Panc1 (cell line): ENCODE data around the gene LETMD1.

ENCODE experiments used
- POLR2AphosphoS5 ChIP-seq: IDR thresholded peaks from 2 replicates; pipeline ENCODE4 v1.6.1; 2012; ENCODE audit warnings: mild to moderate bottlenecking, low read depth, low read length, moderate library complexity
- SIN3A ChIP-seq: IDR thresholded peaks from 2 replicates; pipeline ENCODE4 v1.6.1; 2012; ENCODE audit warnings: low read depth, mild to moderate bottlenecking, low read length, moderate library complexity, borderline replicate concordance; ENCODE audit not compliant: insufficient read depth
- TF ChIP-seq, protein P1 (sequence below): fragments of 450-650 bp; IDR thresholded peaks from 2 replicates; pipeline ENCODE4 v1.5.1; 2017; ENCODE audit warnings: mild to moderate bottlenecking
- TF ChIP-seq, protein P2 (sequence below), 2 experiments: IDR thresholded peaks; 2 replicates each; pipeline ENCODE4 v1.6.1; 2011 to 2012; ENCODE audit warnings: low read depth in 2 of 2, control low read depth in 1 of 2, low read length in 1 of 2, mild to moderate bottlenecking in 1 of 2, moderate library complexity in 1 of 2; ENCODE audit not compliant: insufficient read depth in 1 of 2

DNA sequence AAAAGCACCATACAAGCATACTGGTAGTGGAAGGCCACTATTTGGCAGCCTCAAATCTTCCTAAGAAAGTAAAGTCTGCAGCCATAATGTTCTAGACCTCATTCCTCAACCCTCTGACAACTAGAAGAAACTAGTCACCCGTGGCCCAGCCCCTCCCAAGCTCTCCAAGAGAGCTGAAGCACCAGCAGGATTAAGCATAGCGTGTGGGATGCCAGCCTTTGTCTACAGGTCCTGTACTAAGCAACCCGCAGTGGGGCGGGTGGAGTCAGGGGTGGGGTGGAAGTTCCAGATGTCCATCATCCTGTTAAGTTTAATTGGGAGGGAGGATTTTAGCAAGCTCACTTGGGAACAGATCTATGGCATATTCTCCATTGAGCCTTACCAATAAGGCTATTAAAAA is 36.2 kb upstream of the LETMD1 start:
- TF ChIP-seq, protein P1, sequence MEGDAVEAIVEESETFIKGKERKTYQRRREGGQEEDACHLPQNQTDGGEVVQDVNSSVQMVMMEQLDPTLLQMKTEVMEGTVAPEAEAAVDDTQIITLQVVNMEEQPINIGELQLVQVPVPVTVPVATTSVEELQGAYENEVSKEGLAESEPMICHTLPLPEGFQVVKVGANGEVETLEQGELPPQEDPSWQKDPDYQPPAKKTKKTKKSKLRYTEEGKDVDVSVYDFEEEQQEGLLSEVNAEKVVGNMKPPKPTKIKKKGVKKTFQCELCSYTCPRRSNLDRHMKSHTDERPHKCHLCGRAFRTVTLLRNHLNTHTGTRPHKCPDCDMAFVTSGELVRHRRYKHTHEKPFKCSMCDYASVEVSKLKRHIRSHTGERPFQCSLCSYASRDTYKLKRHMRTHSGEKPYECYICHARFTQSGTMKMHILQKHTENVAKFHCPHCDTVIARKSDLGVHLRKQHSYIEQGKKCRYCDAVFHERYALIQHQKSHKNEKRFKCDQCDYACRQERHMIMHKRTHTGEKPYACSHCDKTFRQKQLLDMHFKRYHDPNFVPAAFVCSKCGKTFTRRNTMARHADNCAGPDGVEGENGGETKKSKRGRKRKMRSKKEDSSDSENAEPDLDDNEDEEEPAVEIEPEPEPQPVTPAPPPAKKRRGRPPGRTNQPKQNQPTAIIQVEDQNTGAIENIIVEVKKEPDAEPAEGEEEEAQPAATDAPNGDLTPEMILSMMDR = no peak
- TF ChIP-seq POLR2AphosphoS5 (no peak), SIN3A (no peak)
- TF ChIP-seq, protein P2, sequence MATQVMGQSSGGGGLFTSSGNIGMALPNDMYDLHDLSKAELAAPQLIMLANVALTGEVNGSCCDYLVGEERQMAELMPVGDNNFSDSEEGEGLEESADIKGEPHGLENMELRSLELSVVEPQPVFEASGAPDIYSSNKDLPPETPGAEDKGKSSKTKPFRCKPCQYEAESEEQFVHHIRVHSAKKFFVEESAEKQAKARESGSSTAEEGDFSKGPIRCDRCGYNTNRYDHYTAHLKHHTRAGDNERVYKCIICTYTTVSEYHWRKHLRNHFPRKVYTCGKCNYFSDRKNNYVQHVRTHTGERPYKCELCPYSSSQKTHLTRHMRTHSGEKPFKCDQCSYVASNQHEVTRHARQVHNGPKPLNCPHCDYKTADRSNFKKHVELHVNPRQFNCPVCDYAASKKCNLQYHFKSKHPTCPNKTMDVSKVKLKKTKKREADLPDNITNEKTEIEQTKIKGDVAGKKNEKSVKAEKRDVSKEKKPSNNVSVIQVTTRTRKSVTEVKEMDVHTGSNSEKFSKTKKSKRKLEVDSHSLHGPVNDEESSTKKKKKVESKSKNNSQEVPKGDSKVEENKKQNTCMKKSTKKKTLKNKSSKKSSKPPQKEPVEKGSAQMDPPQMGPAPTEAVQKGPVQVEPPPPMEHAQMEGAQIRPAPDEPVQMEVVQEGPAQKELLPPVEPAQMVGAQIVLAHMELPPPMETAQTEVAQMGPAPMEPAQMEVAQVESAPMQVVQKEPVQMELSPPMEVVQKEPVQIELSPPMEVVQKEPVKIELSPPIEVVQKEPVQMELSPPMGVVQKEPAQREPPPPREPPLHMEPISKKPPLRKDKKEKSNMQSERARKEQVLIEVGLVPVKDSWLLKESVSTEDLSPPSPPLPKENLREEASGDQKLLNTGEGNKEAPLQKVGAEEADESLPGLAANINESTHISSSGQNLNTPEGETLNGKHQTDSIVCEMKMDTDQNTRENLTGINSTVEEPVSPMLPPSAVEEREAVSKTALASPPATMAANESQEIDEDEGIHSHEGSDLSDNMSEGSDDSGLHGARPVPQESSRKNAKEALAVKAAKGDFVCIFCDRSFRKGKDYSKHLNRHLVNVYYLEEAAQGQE (IDR thresholded peaks at IDR 0.05; ENCODE audit: insufficient read depth in 1 of 2, low read depth in 2 of 2, low read length in 1 of 2) = no peak
